ENCODE results near the gene PTPN20.

Gene PTPN20

GRCh38 chr10:47048526-47048905 lies 137.3 kb downstream of the PTPN20 start:
- no peak for DNase-seq (ENCODE audit: low read depth in 3 of 3)

DNA sequence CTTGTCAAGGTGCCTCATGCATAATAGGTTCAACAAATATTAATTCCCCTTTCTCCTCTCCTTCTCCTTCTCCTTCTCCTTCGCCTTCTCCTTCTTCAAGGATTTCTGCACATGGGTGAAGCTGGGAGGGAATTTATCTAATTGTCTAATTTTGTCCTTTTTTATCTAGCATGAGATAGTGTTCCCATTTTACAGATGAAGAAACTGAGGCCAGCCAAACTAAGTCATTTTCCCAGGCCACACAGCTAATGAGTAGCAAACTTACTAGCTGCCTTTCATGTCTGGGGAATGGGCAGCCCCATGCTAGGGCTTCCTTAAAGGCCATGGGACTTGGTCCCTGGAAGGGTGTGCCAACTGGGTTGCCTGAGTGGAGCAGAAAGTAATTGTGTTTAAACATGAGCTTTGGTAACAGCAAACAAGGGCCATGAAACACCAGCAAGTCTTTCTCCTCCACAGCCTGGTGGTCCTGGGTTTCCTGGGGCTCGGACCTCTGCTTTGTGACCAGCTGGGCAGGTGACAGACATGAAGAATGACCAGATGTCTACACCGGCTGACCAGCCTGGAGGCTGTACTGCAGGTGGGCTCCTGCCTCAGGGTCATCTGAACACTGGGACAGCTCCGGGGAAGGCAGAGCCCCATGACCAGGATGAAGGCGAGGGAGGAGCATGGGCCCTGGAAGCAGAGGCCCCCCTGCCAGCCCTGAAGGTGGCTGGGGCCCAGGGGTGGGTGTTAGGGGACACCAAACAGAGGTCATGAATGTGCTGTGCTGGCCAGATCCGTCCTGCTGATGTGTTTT lies 138.0 kb downstream of the PTPN20 start:
- DNase-seq (ENCODE audit: low read depth in 3 of 3), result no peak

DNA sequence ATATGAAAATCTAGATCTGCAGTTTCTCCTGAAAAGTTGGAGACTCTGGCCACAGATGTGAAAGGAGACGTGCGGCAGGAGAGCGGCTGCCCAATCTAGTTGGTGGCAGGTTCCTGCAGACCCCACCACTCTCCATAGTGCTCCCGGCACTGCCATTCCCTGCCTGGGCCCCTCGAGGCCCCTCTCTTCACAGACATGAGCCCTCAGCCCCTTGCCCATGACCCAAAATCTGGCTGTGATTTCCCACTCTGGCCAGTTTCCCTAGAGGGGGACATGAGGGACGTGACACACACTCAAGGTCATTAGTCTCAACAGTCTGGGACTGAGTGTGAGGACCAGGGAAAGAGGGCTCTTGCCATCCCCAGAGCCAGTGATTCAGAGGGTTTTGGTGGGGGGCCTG lies 138.7 kb downstream of the PTPN20 start:
- DNase-seq (ENCODE audit: low read depth in 3 of 3), result no peak

- DNase-seq (ENCODE audit: low read depth in 3 of 3), result no peak
These were observed 139.6 kb downstream of the PTPN20 start for GRCh38 chr10:47050618-47051455.

DNA sequence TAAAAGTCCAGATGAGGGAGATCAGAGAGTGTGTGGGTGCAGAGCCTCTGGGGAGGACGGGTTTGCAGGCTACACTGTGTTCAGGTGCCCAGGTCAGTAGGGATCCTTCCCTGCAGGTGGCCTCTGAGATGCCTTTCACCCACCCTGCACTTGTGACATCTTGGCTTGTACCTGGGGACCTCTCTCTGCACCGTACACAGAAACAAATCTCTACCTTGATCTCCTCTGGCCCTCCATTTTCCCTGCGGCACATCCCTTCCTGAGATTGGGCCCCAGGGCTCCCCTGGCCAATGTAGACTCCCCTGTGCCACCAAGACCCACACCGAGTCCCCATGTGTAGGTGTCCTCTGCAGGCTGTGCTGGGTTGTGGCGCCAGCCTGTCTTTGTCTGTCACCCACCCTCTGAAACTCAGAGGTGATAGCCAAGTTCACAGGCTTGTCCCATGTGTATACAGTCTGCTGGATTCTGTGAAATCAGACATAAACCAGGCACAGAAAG lies 140.6 kb downstream of the PTPN20 start:
- no peak for DNase-seq (ENCODE audit: low read depth in 3 of 3)

All from stimulated activated CD4-positive, alpha-beta T cell treated with anti-CD3 and anti-CD28 coated beads, TNF-alpha, amount 100 ng/mL, for 4 hours (primary cell).